Measurements from ENCODE around the gene BBOX1.

BBOX1 gene

GRCh38 chr11:27040302-27041115, at the start of gene BBOX1:
Gene BBOX1, plus strand, starts transcription at chr11:27040815. Its CDS starts 14,616 bp downstream, at chr11:27055431.
- no peak for DNase-seq
- H3K4me3 Mint-ChIP-seq: no peak within 1 kb of the TSS
- peak within 1 kb of the TSS; percentile 90 for H3K27ac Mint-ChIP-seq
- no peaks in the 10 kb centered on the region for H3K36me3 Mint-ChIP-seq (ENCODE audit: low read depth)
- H3K4me1 Mint-ChIP-seq: no peaks in the 10 kb centered on the region
- no peak for TF ChIP-seq CTCF (IDR thresholded peaks at IDR 0.05)
- no peaks in the 10 kb centered on the region for H3K27me3 Mint-ChIP-seq (ENCODE audit: low read depth, poor library complexity)
- peaks cover 55% of the 10 kb centered on the region for H3K9me3 Mint-ChIP-seq

- no peak overlapping the region for H3K4me3 Mint-ChIP-seq
Measured at GRCh38 chr11:26992031-26992541, 48.5 kb upstream of the BBOX1 start.

GRCh38 chr11:26993965-26994457, 46.6 kb upstream of the BBOX1 start, which contains the start of gene FIBIN:
Gene FIBIN, plus strand, starts transcription at chr11:26994112. Its CDS starts 415 bp downstream, at chr11:26994527.
- Mint-ChIP-seq H3K27ac (peak within 1 kb of the TSS; percentile 16), H3K4me3 (peak within 1 kb of the TSS; percentile 74), H3K4me1 (peaks cover 5% of the 10 kb centered on the region), H3K36me3 (ENCODE audit: low read depth) (no peaks in the 10 kb centered on the region), H3K27me3 (ENCODE audit: low read depth, poor library complexity) (peaks cover 25% of the 10 kb centered on the region), H3K9me3 (no peaks in the 10 kb centered on the region)
- TF ChIP-seq CTCF (IDR thresholded peaks at IDR 0.05): no peak
- DNase-seq: peak; percentile 49

More at GRCh38 chr11:26992031-26992541, 48.5 kb upstream of the BBOX1 start:
- H3K27ac Mint-ChIP-seq: no peak overlapping the region
- peaks cover 26% of the 10 kb centered on the region for H3K27me3 Mint-ChIP-seq (ENCODE audit: low read depth, poor library complexity)
- no peaks in the 10 kb centered on the region for H3K36me3 Mint-ChIP-seq (ENCODE audit: low read depth)
- no peak for DNase-seq
- TF ChIP-seq CTCF (IDR thresholded peaks at IDR 0.05): no peak
- peaks cover 5% of the 10 kb centered on the region for H3K4me1 Mint-ChIP-seq
- no peaks in the 10 kb centered on the region for H3K9me3 Mint-ChIP-seq

- TF ChIP-seq CTCF (IDR thresholded peaks at IDR 0.05): no peak
- no peaks in the 10 kb centered on the region for H3K36me3 Mint-ChIP-seq (ENCODE audit: low read depth)
- H3K4me3 Mint-ChIP-seq: peak overlapping the region; percentile 74
- H3K9me3 Mint-ChIP-seq: no peaks in the 10 kb centered on the region
- H3K27me3 Mint-ChIP-seq (ENCODE audit: low read depth, poor library complexity): peaks cover 25% of the 10 kb centered on the region
- no peak for DNase-seq
- no peak overlapping the region for H3K27ac Mint-ChIP-seq
- H3K4me1 Mint-ChIP-seq: peaks cover 5% of the 10 kb centered on the region
Measured at GRCh38 chr11:26994631-26995095, 46.0 kb upstream of the BBOX1 start.

GRCh38 chr11:26995701-26996460, 44.7 kb upstream of the BBOX1 start:
- no peaks in the 10 kb centered on the region for H3K9me3 Mint-ChIP-seq
- no peaks in the 10 kb centered on the region for H3K36me3 Mint-ChIP-seq (ENCODE audit: low read depth)
- H3K4me1 Mint-ChIP-seq: peaks cover 5% of the 10 kb centered on the region
- peaks cover 25% of the 10 kb centered on the region for H3K27me3 Mint-ChIP-seq (ENCODE audit: low read depth, poor library complexity)
- no peak overlapping the region for H3K4me3 Mint-ChIP-seq
- no peak overlapping the region for H3K27ac Mint-ChIP-seq
- TF ChIP-seq CTCF (IDR thresholded peaks at IDR 0.05): no peak
- no peak for DNase-seq
